Measurements from ENCODE around the gene ABCD3.

ABCD3 gene

DNA sequence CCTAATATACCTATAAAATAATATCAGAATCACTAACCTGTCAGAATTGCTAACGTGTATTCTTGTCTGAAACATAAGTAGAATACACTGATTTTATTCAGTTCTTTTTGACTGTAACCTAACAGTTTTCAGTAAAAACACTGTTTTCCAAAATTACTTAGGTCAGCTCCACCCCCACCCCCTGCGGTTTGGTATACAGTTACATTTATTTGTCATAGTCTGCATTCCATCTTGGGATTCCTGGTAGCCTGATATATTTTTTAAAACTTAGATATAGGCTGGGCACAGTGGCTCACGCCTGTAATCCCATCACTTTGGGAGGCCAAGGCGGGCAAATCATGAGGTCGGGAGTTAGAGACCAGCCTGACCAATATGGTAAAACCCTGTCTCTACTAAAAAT lies 19.8 kb upstream of the ABCD3 start (continued):
- TF ChIP-seq, protein P1, sequence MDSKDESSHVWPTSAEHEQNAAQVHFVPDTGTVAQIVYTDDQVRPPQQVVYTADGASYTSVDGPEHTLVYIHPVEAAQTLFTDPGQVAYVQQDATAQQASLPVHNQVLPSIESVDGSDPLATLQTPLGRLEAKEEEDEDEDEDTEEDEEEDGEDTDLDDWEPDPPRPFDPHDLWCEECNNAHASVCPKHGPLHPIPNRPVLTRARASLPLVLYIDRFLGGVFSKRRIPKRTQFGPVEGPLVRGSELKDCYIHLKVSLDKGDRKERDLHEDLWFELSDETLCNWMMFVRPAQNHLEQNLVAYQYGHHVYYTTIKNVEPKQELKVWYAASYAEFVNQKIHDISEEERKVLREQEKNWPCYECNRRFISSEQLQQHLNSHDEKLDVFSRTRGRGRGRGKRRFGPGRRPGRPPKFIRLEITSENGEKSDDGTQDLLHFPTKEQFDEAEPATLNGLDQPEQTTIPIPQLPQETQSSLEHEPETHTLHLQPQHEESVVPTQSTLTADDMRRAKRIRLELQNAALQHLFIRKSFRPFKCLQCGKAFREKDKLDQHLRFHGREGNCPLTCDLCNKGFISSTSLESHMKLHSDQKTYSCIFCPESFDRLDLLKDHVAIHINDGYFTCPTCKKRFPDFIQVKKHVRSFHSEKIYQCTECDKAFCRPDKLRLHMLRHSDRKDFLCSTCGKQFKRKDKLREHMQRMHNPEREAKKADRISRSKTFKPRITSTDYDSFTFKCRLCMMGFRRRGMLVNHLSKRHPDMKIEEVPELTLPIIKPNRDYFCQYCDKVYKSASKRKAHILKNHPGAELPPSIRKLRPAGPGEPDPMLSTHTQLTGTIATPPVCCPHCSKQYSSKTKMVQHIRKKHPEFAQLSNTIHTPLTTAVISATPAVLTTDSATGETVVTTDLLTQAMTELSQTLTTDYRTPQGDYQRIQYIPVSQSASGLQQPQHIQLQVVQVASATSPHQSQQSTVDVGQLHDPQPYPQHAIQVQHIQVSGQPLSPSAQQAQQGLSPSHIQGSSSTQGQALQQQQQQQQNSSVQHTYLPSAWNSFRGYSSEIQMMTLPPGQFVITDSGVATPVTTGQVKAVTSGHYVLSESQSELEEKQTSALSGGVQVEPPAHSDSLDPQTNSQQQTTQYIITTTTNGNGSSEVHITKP (tag by site-specific recombination; IDR thresholded peaks at IDR 0.05) = no peak
- TF ChIP-seq ZNF777 (tag by site-specific recombination; IDR thresholded peaks at IDR 0.05; ENCODE audit: borderline replicate concordance) (no peak), GFI1B (tag by site-specific recombination; IDR thresholded peaks at IDR 0.05) (no peak), TRIM28 (IDR thresholded peaks at IDR 0.05; ENCODE audit: borderline replicate concordance, low read length) (no peak)

DNA sequence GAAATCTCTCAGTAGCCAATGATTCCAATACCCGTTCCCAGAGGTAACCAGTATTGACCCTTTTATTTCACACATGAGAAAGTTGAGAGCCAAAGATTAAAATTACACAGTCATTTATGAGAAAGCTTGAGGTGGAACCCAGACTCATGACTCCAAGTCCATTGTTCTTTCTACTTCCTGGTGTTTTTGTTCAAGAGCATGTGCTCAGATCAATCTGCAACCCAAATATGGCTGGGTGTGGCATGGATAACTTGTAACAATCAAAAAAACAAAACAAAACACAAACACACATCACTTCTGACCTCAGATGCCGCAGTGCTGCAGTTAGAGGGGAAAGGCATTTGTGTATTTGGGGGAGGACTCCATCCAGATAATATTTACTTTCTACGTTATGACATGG lies 18.7 kb upstream of the ABCD3 start:
- TF ChIP-seq ZNF121 (tag by site-specific recombination; IDR thresholded peaks at IDR 0.05) = no peak
- no peak for TF ChIP-seq KLF7 (tag by site-specific recombination; IDR thresholded peaks at IDR 0.05; ENCODE audit: borderline replicate concordance)
- TF ChIP-seq ZNF114 (tag by site-specific recombination; IDR thresholded peaks at IDR 0.05) = no peak
- no peak for TF ChIP-seq ZNF174 (tag by site-specific recombination; IDR thresholded peaks at IDR 0.05)
- no peak for TF ChIP-seq ZNF549 (tag by site-specific recombination; IDR thresholded peaks at IDR 0.05)
- TF ChIP-seq, protein P2, sequence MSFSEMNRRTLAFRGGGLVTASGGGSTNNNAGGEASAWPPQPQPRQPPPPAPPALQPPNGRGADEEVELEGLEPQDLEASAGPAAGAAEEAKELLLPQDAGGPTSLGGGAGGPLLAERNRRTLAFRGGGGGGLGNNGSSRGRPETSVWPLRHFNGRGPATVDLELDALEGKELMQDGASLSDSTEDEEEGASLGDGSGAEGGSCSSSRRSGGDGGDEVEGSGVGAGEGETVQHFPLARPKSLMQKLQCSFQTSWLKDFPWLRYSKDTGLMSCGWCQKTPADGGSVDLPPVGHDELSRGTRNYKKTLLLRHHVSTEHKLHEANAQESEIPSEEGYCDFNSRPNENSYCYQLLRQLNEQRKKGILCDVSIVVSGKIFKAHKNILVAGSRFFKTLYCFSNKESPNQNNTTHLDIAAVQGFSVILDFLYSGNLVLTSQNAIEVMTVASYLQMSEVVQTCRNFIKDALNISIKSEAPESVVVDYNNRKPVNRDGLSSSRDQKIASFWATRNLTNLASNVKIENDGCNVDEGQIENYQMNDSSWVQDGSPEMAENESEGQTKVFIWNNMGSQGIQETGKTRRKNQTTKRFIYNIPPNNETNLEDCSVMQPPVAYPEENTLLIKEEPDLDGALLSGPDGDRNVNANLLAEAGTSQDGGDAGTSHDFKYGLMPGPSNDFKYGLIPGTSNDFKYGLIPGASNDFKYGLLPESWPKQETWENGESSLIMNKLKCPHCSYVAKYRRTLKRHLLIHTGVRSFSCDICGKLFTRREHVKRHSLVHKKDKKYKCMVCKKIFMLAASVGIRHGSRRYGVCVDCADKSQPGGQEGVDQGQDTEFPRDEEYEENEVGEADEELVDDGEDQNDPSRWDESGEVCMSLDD (tag by site-specific recombination; IDR thresholded peaks at IDR 0.05) = no peak
- TF ChIP-seq ZEB2 (tag by site-specific recombination; IDR thresholded peaks at IDR 0.05) = no peak
- TF ChIP-seq, protein P3, sequence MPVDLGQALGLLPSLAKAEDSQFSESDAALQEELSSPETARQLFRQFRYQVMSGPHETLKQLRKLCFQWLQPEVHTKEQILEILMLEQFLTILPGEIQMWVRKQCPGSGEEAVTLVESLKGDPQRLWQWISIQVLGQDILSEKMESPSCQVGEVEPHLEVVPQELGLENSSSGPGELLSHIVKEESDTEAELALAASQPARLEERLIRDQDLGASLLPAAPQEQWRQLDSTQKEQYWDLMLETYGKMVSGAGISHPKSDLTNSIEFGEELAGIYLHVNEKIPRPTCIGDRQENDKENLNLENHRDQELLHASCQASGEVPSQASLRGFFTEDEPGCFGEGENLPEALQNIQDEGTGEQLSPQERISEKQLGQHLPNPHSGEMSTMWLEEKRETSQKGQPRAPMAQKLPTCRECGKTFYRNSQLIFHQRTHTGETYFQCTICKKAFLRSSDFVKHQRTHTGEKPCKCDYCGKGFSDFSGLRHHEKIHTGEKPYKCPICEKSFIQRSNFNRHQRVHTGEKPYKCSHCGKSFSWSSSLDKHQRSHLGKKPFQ (tag by site-specific recombination; IDR thresholded peaks at IDR 0.05) = no peak
- no peaks in the 10 kb centered on the region for H3K36me3 ChIP-seq (ENCODE audit: control insufficient read depth in 2 of 2, insufficient read depth in 1 of 2, low read length in 2 of 2)
- no peak overlapping the region for H3K4me3 ChIP-seq (ENCODE audit: low read depth, low read length)
- H3K27ac ChIP-seq (ENCODE audit: extremely low read depth, low read depth, low read length) = no peak overlapping the region
- H3K4me1 ChIP-seq (ENCODE audit: control insufficient read depth, insufficient read depth, low read length) = no peaks in the 10 kb centered on the region; the same call in 1 of the 2 replicates
- POLR2A ChIA-PET = no interaction called here
- no peaks in the 10 kb centered on the region for H3K9me3 ChIP-seq (ENCODE audit: control insufficient read depth, insufficient read depth, low read depth, low read length)
- CTCF ChIA-PET = no interaction called here

DNA sequence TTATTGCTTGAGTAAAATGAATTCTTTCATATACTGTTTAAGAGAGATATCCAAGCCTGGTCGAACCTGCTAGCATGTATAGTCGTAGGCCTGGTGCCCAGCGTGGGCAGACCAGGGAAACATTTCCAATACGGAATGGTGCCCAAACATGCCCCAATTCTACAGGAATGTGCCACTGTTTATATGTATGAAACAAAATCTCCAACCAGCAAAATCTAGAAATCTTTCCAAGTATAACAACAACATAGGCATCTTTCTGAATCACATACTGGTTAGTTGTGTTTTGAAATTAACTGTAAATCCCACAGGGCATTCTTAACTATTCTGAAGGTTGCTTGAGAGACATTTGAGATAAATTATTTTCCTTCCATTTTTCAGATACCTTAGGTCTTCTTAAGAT lies 17.0 kb upstream of the ABCD3 start:
- no peaks in the 10 kb centered on the region for H3K9me3 ChIP-seq (ENCODE audit: control insufficient read depth, insufficient read depth, low read depth, low read length)
- ChIA-PET CTCF (no interaction called here), POLR2A (no interaction called here)
- no peak overlapping the region for H3K27ac ChIP-seq (ENCODE audit: extremely low read depth, low read depth, low read length)
- H3K4me3 ChIP-seq (ENCODE audit: low read depth, low read length) = no peak overlapping the region
- TF ChIP-seq ZNF184 (tag by site-specific recombination; IDR thresholded peaks at IDR 0.05) (no peak), ZNF707 (tag by site-specific recombination; IDR thresholded peaks at IDR 0.05) (no peak)
- TF ChIP-seq, protein P4, sequence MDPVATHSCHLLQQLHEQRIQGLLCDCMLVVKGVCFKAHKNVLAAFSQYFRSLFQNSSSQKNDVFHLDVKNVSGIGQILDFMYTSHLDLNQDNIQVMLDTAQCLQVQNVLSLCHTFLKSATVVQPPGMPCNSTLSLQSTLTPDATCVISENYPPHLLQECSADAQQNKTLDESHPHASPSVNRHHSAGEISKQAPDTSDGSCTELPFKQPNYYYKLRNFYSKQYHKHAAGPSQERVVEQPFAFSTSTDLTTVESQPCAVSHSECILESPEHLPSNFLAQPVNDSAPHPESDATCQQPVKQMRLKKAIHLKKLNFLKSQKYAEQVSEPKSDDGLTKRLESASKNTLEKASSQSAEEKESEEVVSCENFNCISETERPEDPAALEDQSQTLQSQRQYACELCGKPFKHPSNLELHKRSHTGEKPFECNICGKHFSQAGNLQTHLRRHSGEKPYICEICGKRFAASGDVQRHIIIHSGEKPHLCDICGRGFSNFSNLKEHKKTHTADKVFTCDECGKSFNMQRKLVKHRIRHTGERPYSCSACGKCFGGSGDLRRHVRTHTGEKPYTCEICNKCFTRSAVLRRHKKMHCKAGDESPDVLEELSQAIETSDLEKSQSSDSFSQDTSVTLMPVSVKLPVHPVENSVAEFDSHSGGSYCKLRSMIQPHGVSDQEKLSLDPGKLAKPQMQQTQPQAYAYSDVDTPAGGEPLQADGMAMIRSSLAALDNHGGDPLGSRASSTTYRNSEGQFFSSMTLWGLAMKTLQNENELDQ (tag by site-specific recombination; IDR thresholded peaks at IDR 0.05; ENCODE audit: low read depth) = no peak
- no peaks in the 10 kb centered on the region for H3K36me3 ChIP-seq (ENCODE audit: control insufficient read depth in 2 of 2, insufficient read depth in 1 of 2, low read length in 2 of 2)
- no peaks in the 10 kb centered on the region; the same call in 1 of the 2 replicates for H3K4me1 ChIP-seq (ENCODE audit: control insufficient read depth, insufficient read depth, low read length)
